Esophagus squamous epithelium (tissue), 5 donors: ENCODE results near the gene METTL1. TPM values are rescaled to one million over a fixed set of nuclear protein-coding genes. Genes with fewer than 3 reads are reported as not detected.

Experiments
- DNase-seq: peaks from one replicate; lab custom pipeline; 2025; lab: John Stamatoyannopoulos, UW
- H3K27ac ChIP-seq, 4 donors: fragments of 200-600 bp; sonication (generic); one replicate each; pipeline ENCODE4 v1.5.1; 2016 to 2019; ENCODE audit warnings: mild to moderate bottlenecking in 1 of 4
- H3K27me3 ChIP-seq, 4 donors: fragments of 200-600 bp; sonication (generic); 1 replicate in 3 of 4; 2 replicates in 1 of 4; pipeline versions ENCODE4 v1.5.1 to v1.6.0; 2017 to 2021; ENCODE audit warnings: antibody characterized with exemption in 1 of 4
- H3K36me3 ChIP-seq, 3 donors: fragments of 200-600 bp; sonication (generic); one replicate each; pipeline ENCODE4 v1.5.1; 2016 to 2019
- H3K4me1 ChIP-seq, 3 donors: fragments of 200-600 bp; sonication (generic); one replicate each; pipeline ENCODE4 v1.5.1; 2017 to 2019
- H3K4me3 ChIP-seq, 4 donors: fragments of 200-600 bp; sonication (generic); 1 replicate in 3 of 4; 2 replicates in 1 of 4; pipeline ENCODE4 v1.5.1; 2016 to 2019; ENCODE audit warnings: mild to moderate bottlenecking in 2 of 4, moderate library complexity in 1 of 4
- H3K9me3 ChIP-seq, 3 donors: fragments of 200-600 bp; sonication (generic); one replicate each; pipeline ENCODE4 v1.5.1; 2016 to 2019
- POLR2A ChIP-seq, 4 donors: fragments of 450-650 bp; IDR thresholded peaks; one replicate each; pipeline ENCODE4 v1.6.1; 2017; ENCODE audit warnings: antibody characterized with exemption in 4 of 4, mild to moderate bottlenecking in 4 of 4, moderate library complexity in 3 of 4
- WGBS, 2 donors: methylation state at CpG; one replicate each; pipeline ENCODE4 v1.1.5; 2018; 5-methylcytosine and 5-hydroxymethylcytosine counted together
- intact Hi-C: fragments of 100-400 bp; cut with DNase I; formaldehyde crosslinking; loops from one replicate; pipeline ENCODE4 v1.15.0; 2022
- total RNA-seq, 4 donors: library from RNA; depleted of rRNA; stranded (reverse); fragments of >200 nt; gene quantifications; one replicate each; pipeline ENCODE4 v1.1.0, GENCODE V29; 2016
- TF ChIP-seq, protein P1 (sequence below), 6 experiments: fragments of 450-650 bp in 4 of 6; fragments of 200-600 bp in 2 of 6; sonication (generic) in 2 of 6; IDR thresholded peaks; one replicate each; pipeline ENCODE4 v1.5.1; 2016 to 2019; ENCODE audit warnings: antibody characterized with exemption in 6 of 6, mild to moderate bottlenecking in 4 of 6, moderate library complexity in 4 of 6
- donor health status: DM: yes; HTN: yes; CAD: no.

The METTL1 gene
- total RNA-seq, 4 donors from 2014 or later: 6.7 to 16.8 (median 11.8) TPM

DNA sequence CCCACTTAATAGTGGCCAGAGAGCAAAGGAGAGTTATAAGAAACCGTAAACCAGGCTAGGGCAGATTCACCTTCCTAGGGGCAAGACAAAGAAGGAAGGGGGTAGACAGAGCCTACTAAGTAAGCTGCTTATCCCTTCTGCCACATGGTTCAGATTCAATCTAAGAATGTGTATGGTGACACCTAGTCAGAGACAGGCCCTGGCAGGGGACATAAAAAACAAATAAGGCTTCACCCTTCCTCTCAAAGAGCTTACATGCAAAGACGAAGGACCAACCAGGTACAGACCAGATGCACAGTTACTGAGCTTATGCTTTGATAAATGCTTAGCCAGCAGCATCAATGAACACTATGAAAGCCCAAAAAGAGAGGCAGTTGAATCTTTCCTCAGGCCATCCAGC is 9.4 kb downstream of the METTL1 start:
- intact Hi-C loops: no loop called here
- WGBS, 2 donors: 93 to 97% methylated on average over 2 of the region's 2 CpGs

DNA sequence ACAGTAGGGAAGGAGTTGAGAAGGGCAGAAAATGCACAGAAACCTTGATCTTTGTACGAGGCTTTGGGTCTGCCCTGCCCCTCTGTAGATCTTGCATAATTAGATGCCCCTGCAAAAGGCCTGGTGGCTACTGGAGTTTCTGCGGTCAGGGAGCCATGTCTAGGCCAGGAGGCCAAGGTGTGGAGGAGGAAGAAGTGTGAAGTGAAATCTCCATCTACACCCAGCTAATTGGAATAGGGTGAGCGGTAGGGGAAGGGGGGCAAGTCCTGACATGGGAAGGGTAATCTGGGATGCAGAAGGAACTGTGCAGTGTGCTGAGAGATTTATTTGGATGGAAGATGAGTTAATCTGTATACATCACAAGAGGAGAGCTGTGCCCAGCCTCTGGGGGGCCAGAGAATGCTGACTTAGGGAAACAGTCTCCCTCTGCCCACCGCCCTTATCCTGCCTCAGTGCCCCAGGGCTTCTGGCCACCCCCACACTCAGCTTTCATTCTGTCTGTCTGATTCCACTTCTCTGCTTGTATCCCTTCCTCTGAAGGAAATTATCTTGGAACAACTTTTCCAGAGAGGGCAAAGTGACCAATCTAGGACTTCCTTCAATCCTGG is 10.4 kb downstream of the METTL1 start:
- Histone ChIP-seq H3K36me3 (peaks cover 0 to 19% (median 0%) of the 10 kb centered on the region in 3 donors), H3K4me3 (no peak overlapping the region), H3K27me3 (peaks cover 0 to 46% (median 10%) of the 10 kb centered on the region in 4 donors), H3K27ac (no peak overlapping the region), H3K4me1 (peaks cover 22 to 29% (median 25%) of the 10 kb centered on the region in 3 donors), H3K9me3 (no peaks in the 10 kb centered on the region)
- no peak for DNase-seq
- TF ChIP-seq POLR2A (IDR thresholded peaks at IDR 0.05): no peak
- TF ChIP-seq, protein P1, sequence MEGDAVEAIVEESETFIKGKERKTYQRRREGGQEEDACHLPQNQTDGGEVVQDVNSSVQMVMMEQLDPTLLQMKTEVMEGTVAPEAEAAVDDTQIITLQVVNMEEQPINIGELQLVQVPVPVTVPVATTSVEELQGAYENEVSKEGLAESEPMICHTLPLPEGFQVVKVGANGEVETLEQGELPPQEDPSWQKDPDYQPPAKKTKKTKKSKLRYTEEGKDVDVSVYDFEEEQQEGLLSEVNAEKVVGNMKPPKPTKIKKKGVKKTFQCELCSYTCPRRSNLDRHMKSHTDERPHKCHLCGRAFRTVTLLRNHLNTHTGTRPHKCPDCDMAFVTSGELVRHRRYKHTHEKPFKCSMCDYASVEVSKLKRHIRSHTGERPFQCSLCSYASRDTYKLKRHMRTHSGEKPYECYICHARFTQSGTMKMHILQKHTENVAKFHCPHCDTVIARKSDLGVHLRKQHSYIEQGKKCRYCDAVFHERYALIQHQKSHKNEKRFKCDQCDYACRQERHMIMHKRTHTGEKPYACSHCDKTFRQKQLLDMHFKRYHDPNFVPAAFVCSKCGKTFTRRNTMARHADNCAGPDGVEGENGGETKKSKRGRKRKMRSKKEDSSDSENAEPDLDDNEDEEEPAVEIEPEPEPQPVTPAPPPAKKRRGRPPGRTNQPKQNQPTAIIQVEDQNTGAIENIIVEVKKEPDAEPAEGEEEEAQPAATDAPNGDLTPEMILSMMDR (IDR thresholded peaks at IDR 0.05): no peak
- WGBS, 2 donors: 81 to 92% methylated on average over 4 of the region's 4 CpGs
- intact Hi-C loops: no loop called here

More for the DNA sequence above, 9.4 kb downstream of the METTL1 start:
- H3K4me3 ChIP-seq: no peak overlapping the region
- no peak overlapping the region for H3K27ac ChIP-seq
- H3K27me3 ChIP-seq: peaks cover 0 to 55% (median 10%) of the 10 kb centered on the region in 4 donors
- no peaks in the 10 kb centered on the region for H3K9me3 ChIP-seq
- DNase-seq: no peak
- TF ChIP-seq POLR2A (IDR thresholded peaks at IDR 0.05): no peak
- TF ChIP-seq, protein P1 (IDR thresholded peaks at IDR 0.05): no peak
- peaks cover 25 to 31% (median 26%) of the 10 kb centered on the region in 3 donors for H3K4me1 ChIP-seq
- peaks cover 0 to 19% (median 0%) of the 10 kb centered on the region in 3 donors for H3K36me3 ChIP-seq

DNA sequence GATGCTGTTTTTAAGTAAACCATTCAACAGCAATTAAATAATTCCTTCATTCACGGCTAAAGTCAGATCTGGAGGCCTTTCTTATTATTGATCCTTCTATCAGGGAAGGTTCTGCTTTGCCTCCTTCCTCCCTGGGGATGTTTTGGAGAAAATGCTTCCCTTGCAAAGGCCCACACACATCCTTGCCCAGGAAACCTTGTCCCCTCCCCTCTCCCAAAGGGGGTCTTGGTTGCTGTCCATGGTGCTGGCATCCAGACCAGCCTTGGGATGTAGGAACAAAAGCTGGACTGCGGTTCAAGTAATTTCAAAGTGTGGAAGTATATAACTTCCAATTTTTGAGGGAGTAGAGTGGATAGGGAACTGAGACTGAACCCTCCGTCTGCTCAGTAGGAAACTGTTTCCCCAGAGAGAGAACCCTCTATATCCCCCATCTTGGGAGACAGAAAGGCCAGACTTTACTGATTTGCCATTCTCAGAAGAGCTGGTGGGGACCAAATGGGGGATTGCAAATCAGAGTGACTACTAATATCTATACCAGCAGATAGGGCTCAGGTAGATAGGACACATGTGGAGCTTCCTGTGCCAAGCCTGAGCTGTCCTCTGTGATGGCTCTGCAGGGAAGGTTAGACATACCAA is 11.4 kb downstream of the METTL1 start:
- peaks cover 0 to 19% (median 0%) of the 10 kb centered on the region in 3 donors for H3K36me3 ChIP-seq
- H3K4me3 ChIP-seq: no peak overlapping the region
- H3K27ac ChIP-seq: no peak overlapping the region
- H3K4me1 ChIP-seq: peaks cover 18 to 28% (median 20%) of the 10 kb centered on the region in 3 donors
- intact Hi-C loops: no loop called here
- no peak for DNase-seq
- H3K27me3 ChIP-seq: peaks cover 0 to 35% (median 7%) of the 10 kb centered on the region in 4 donors
- H3K9me3 ChIP-seq: no peaks in the 10 kb centered on the region
- WGBS, 2 donors: 88 to 90% methylated on average over 3 of the region's 3 CpGs
- TF ChIP-seq, protein P1 (IDR thresholded peaks at IDR 0.05): no peak
- no peak for TF ChIP-seq POLR2A (IDR thresholded peaks at IDR 0.05)

DNA sequence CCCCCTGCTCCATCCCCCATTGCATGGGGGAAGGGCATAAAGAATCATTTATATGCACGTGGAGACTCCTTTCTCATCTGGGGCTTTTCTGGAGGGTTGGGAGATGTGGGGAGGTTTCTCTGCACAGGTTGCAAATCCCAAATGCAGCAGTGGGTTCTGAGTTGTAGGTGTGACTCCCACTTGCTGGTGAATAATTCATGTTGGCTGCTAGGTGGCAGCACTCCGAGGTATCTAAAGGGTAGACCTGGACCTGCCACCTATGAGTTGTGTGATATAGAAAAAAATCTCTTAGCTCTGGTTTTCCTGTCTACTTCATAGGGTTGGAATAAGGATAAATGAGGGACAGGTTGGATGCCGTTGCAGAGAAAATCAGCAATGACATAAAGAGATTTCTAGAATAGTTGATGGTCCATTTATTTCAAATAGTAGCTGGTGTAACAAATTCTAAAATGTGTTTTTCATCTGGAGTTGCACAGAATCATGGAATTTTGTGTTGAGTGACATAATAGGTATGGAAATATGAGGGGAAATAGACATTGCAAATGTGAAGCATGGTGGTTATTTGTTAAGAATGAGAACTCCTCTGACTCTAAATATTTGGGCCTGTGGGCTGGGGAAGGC is 12.4 kb downstream of the METTL1 start:
- H3K27ac ChIP-seq: no peak overlapping the region
- no peaks in the 10 kb centered on the region for H3K9me3 ChIP-seq
- TF ChIP-seq, protein P1 (IDR thresholded peaks at IDR 0.05): peak in 4 of 6 experiments; percentile 24 to 58 (median 44)
- no peak for TF ChIP-seq POLR2A (IDR thresholded peaks at IDR 0.05)
- DNase-seq: no peak
- peaks cover 0 to 19% (median 0%) of the 10 kb centered on the region in 3 donors for H3K36me3 ChIP-seq
- H3K4me1 ChIP-seq: peaks cover 11 to 24% (median 12%) of the 10 kb centered on the region in 3 donors
- intact Hi-C loops: no loop called here
- H3K4me3 ChIP-seq: no peak overlapping the region
- 25 to 44% methylated on average over 3 of the region's 3 CpGs for WGBS, 2 donors
- peaks cover 0 to 25% (median 2%) of the 10 kb centered on the region in 4 donors for H3K27me3 ChIP-seq
